Stimulated activated CD8-positive, alpha-beta memory T cell treated with anti-CD3 and anti-CD28 coated beads, Interleukin-2, amount 100 ng/mL, for 1 hour (primary cell): Measurements from ENCODE around the gene NAA10.

Experiments
- DNase-seq, 2 donors: peaks; one replicate each; pipeline ENCODE4 v3.0.0-alpha.2; 2020; ENCODE audit warnings: low read depth in 2 of 2

Gene NAA10

DNA sequence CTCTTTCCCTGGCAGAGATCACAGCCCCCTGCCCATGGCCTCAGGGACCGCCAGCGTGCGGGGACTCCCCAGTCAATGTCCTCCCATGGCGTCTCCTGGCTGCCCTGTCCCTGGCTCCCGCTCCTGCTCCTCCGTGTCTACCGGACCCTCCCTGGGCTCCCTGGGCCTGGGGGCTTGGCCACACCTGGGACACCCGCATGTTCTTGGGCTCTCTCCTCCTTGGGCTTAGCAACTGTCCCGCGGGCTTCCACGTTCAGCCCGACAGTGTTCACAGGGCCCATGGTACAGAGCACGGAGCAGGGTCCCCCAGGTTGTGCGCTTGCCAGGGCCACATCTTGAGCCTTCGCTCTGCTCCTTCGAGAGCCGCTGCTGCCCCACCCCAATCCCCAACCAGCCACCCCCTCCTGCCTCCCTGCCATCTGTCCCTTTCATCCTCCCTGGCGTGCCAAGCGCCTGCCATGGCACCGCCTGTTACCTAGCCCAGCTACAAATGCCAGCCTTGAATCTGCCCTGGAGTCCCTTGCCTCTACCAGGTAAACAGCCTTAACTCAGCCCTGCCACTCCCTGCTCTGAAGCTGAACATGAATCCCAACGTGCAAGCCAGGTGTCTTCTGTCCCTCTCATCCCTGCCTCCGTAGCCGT lies 26.5 kb downstream of the NAA10 start:
- DNase-seq = no peak

GRCh38 chrX:153907456-153907855 lies 27.4 kb downstream of the NAA10 start:
- no peak for DNase-seq

- no peak for DNase-seq
These were observed 28.5 kb downstream of the NAA10 start for GRCh38 chrX:153906126-153906917.

GRCh38 chrX:153905481-153906095 lies 29.2 kb downstream of the NAA10 start:
- no peak for DNase-seq

DNA sequence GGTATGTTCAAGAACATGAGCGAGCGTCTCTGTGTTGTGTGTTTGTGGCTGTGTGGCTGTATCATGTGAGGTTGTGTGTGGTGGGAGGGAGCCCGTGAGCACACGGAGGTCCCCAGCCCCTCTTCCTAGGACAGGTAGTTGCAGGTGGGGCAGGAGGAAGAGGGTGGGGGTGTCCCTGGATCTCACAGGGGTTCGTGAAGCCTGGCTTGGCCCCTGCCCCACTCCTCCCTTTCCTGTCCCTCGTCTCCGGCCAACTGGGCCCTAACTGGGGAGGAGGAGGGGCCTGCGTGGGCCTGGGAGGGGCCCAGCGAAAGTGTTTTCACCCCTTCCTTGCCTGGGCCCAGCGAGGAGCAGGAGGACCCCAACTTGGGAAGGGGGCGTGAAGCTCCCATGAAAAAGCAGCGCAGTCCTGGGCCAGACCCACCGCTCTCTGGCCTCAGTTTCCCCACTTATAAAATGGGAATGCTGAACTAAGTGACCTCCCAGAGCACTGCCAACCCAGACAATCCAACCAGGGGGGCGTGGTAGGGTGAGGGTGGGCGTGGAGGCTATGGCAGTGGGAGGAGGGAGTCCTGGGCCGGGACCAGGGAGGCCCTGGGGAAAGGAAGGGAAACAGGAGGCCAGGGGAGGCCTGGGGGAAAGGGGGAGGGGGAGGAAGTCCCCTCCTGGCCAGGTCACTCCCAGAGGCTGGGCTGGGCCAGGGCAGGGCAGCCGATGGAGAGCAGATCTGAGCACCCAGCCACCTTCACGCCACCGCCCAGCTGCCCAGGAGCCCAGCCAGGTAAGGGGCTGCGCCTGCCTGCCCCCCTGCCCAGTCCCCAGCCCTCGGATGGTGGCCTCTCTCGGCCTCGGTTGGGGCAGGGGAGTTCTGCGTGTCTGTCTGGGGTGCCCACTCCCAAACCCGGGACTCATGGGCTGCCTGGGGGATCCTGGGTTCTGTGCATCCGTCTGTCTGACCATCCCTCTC lies 30.6 kb downstream of the NAA10 start, which contains the start of gene AVPR2:
Gene AVPR2 (plus strand): TSS at position 683 of the 967 bp plus-strand sequence. CDS start 473 bp downstream, outside the sequence.
- no peak for DNase-seq

DNA sequence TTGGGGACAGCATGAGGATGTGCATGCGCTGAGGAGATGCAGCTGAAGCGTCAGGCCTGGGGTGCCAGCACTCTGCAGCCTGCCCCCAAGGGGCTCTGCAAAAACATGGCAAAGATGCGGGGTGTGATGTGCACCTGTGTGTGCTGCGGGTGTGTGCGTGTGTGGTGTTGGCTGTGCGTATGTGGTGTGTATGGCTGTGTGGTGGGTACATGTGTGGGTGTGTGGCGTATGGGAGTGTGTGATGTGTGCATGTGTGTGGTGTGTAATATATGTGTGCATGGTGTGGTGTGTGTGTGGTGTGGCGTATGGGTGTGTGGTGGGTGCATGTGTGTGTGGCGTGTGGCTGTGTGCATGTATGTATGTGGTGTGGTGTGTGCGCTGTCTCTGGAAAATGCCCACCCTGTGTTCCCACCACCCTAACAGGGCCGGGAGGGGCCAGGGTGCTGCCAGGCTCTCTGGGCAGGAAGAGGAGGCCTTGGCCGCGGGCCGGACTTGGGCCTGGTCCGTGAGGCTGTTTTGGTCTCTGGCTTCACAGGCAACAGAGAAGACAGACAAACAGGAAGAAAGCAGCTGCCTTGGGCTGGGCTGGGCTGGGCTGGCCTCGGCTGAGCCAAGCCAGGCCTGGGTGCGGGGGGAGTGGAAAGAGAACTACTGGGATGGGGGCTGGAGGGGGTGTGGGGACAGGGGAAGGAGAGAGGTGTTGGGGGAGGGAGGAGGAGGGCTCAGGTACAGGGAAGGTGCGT lies 31.4 kb downstream of the NAA10 start:
- no peak for DNase-seq

DNA sequence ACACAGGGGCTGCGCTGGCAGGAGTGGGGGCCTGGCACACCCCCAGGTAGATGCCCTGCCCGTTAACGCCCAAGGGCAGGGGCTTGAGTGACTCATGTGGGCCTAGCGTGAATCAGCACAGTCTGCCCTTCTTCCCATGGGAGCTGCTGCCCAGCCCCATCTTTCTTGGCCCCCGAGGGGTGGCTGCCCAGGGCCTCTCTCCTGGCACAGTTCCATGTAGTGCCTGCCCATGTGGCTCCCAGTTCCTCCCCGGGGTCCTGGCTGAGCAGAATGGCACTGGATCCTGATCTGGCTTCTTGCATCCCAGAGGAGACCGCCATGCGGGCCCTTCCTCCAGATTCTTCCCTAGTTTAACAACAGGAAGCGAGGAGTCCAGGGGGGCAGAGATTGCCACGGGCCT lies 32.5 kb downstream of the NAA10 start:
- no peak for DNase-seq

DNA sequence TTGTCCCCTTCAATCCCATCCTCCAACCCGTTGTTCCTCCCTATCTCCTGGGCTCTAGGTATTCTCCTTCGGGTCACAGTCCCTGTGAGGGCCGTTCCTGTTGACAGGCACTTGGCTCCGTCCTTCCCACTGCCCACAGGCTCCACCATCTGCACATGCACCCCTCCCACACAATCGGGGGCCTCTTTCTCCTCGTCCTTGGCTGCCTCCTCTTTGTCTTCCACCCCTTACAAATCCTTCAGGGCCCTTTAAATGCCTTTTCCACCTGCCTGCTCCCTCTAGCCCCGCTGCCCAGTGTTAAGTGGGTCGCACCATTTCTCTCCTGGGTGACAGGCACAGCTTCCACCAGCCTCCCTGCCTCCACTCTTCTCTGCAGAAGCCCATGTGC lies 33.1 kb downstream of the NAA10 start:
- DNase-seq = no peak

- DNase-seq = peak; percentile 24 to 27
These were observed 33.7 kb downstream of the NAA10 start for GRCh38 chrX:153900831-153901752.

DNA sequence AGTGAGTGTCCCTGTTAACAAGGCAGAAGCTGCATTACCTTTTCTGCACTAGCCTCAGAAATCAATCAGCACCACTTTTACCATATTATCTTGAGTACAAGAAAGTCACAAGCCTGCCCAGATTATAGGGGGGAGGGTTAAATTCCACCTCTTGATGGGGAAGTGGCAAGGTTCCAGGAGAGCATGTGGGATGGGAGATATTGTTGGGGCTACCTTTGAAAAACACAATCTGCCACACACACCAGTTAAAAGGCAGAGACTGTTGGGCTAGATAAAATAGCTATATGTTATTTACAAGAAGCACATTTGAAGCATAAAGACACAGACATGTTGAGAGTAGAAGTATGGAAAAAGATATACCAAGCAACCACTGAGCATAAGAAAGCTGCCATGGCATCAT lies 36.9 kb downstream of the NAA10 start:
- DNase-seq = no peak

- no peak for DNase-seq
These were observed 45.7 kb downstream of the NAA10 start for GRCh38 chrX:153889123-153889522.

DNA sequence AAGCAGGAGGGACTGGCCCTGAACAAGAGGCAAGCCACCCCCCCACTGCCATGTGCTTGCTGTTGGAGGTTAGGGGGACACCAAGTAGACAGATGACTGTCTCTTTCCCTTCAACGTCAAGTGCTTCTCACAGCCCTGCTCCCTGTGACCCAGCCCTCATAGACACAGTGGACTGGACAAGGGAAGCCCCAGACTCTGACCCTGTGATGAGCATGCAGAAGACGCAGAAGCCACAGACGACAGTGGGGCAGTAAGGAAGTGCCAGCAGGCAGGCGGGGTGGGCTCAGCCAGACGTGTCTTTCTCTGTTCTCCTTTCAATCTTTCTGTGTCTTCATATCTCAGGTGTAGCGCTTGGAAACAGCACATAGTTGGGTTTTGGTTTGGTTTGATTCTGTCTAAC lies 46.5 kb downstream of the NAA10 start:
- no peak for DNase-seq

- DNase-seq = no peak
These were observed 47.5 kb downstream of the NAA10 start for GRCh38 chrX:153887385-153887784.

DNA sequence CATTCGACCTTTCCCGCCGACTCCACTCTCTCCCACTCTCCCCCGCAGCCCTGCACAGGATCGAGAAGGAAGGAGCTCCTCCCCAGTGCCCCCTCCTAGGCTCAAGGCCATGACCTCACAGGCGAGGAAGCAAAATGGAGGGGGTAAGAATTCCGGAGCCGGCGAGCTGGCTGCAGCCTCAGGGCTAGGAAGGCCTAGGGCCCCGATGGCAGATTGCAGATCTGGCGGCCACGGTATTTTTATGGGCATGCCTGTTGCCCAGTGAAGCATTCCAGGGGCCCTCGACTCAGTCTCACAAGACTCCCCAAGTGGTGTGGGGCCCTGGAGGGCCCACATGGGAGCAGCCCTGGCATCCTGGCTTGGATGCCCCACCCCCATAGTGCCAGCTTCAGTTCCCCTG lies 47.9 kb downstream of the NAA10 start:
- DNase-seq = no peak

- DNase-seq = no peak
These were observed 48.6 kb downstream of the NAA10 start, which contains the start of gene L1CAM for GRCh38 chrX:153885968-153886903. TSS of gene L1CAM (minus strand) at chrX:153886173. CDS start at chrX:153875836, 10,337 bp downstream.

GRCh38 chrX:153885208-153885787 lies 49.5 kb downstream of the NAA10 start:
- DNase-seq = no peak

- DNase-seq = no peak
These were observed 50.2 kb downstream of the NAA10 start for GRCh38 chrX:153884590-153884989.

GRCh38 chrX:153884136-153884535 lies 50.7 kb downstream of the NAA10 start:
- DNase-seq = no peak
